Liver (tissue), 9 donors: ENCODE data around the gene KLHDC7B. TPM values are rescaled to one million over a fixed set of nuclear protein-coding genes. Genes with fewer than 3 reads are reported as not detected.

ENCODE experiments used
- DNase-seq: peaks from one replicate; pipeline ENCODE4 v3.0.0-alpha.2; 2017; ENCODE audit warnings: low spot score
- H3K27ac ChIP-seq, 2 donors: one replicate each; pipeline ENCODE4 v1.7.0; 2013; ENCODE audit warnings: inconsistent platforms in 2 of 2, low read length in 2 of 2, control low read depth in 1 of 2, low read depth in 1 of 2, mild to moderate bottlenecking in 1 of 2
- H3K27me3 ChIP-seq, 4 donors: one replicate each; pipeline versions ENCODE4 v1.6.1 to v1.7.0; 2013; ENCODE audit warnings: low read length in 3 of 4, inconsistent platforms in 1 of 4, mild to moderate bottlenecking in 1 of 4, moderate library complexity in 1 of 4; ENCODE audit not compliant: control insufficient read depth in 4 of 4, insufficient read depth in 4 of 4
- H3K36me3 ChIP-seq, 4 donors: one replicate each; pipeline versions ENCODE4 v1.6.1 to v1.7.0; 2013; ENCODE audit warnings: low read length in 3 of 4, mild to moderate bottlenecking in 3 of 4, low read depth in 1 of 4, moderate library complexity in 1 of 4; ENCODE audit not compliant: control insufficient read depth in 4 of 4, insufficient read depth in 3 of 4
- H3K4me1 ChIP-seq, 4 donors: one replicate each; pipeline versions ENCODE4 v1.6.1 to v1.7.0; 2013; ENCODE audit warnings: low read length in 3 of 4, mild to moderate bottlenecking in 3 of 4, moderate library complexity in 1 of 4; ENCODE audit not compliant: control insufficient read depth in 4 of 4, insufficient read depth in 4 of 4
- H3K4me3 ChIP-seq, 3 donors: one replicate each; pipeline versions ENCODE4 v1.6.1 to v1.7.0; 2013; ENCODE audit warnings: low read length in 3 of 3, control low read depth in 1 of 3, low read depth in 1 of 3, mild to moderate bottlenecking in 1 of 3
- H3K9ac ChIP-seq, 2 donors: one replicate each; pipeline ENCODE4 v1.7.0; 2013; ENCODE audit warnings: low read length in 2 of 2, mild to moderate bottlenecking in 2 of 2, moderate library complexity in 2 of 2, control low read depth in 1 of 2, low read depth in 1 of 2
- H3K9me3 ChIP-seq, 4 donors: one replicate each; pipeline versions ENCODE4 v1.6.1 to v1.7.0; 2013; ENCODE audit warnings: low read length in 3 of 4; ENCODE audit not compliant: control insufficient read depth in 4 of 4
- FOXA1 ChIP-seq: IDR thresholded peaks from 2 replicates; pipeline ENCODE4 v1.6.1; 2016; ENCODE audit warnings: antibody characterized with exemption
- FOXA2 ChIP-seq: IDR thresholded peaks from 2 replicates; pipeline ENCODE4 v1.6.1; 2016; ENCODE audit warnings: antibody characterized with exemption
- GABPA ChIP-seq, 2 donors: IDR thresholded peaks in 1 of 2; conservative IDR thresholded peaks in 1 of 2; 2 replicates each; pipeline ENCODE4 v1.6.1; 2016; ENCODE audit warnings: antibody characterized with exemption in 2 of 2, mild to moderate bottlenecking in 1 of 2, moderate library complexity in 1 of 2
- HNF4A ChIP-seq, 2 donors: conservative IDR thresholded peaks; 2 replicates each; pipeline ENCODE4 v1.6.1; 2016; ENCODE audit warnings: antibody characterized with exemption in 2 of 2, mild to moderate bottlenecking in 2 of 2
- HNF4G ChIP-seq: IDR thresholded peaks from 2 replicates; pipeline ENCODE4 v1.6.1; 2016; ENCODE audit warnings: antibody characterized with exemption
- JUND ChIP-seq, 2 donors: IDR thresholded peaks; 2 replicates each; pipeline ENCODE4 v1.6.1; 2016; ENCODE audit warnings: antibody characterized with exemption in 2 of 2
- RAD21 ChIP-seq, 2 donors: IDR thresholded peaks; 2 replicates each; pipeline ENCODE4 v1.6.1; 2016; ENCODE audit warnings: antibody characterized with exemption in 2 of 2, mild to moderate bottlenecking in 2 of 2
- SP1 ChIP-seq: IDR thresholded peaks from 2 replicates; pipeline ENCODE4 v1.6.1; 2018; ENCODE audit warnings: antibody characterized with exemption, mild to moderate bottlenecking
- TAF1 ChIP-seq: conservative IDR thresholded peaks from 2 replicates; pipeline ENCODE4 v1.6.1; 2016; ENCODE audit warnings: antibody characterized with exemption, mild to moderate bottlenecking
- YY1 ChIP-seq: IDR thresholded peaks from 2 replicates; pipeline ENCODE4 v1.6.1; 2016; ENCODE audit warnings: antibody characterized with exemption, mild to moderate bottlenecking
- WGBS: extraction: QIAGEN DNeasy Blood & Tissue Kit; methylation state at CpG from one replicate; pipeline ENCODE4 v1.1.7; 2013; 5-methylcytosine and 5-hydroxymethylcytosine counted together
- polyA plus RNA-seq, 2 donors: library from polyadenylated mRNA; stranded (reverse) in 1 of 2; unstranded in 1 of 2; fragments of 200-250 nt in 1 of 2; fragments of >200 nt in 1 of 2; fragmentation: Nextera tagmentation in 1 of 2; extraction: Ambion mirVana in 1 of 2; gene quantifications; one replicate each; pipeline versions ENCODE4 v1.2.1 to v1.2.3, GENCODE V29; 2013 to 2015
- total RNA-seq, 2 donors: library from RNA; depleted of rRNA; stranded (reverse); fragments of >200 nt; gene quantifications; one replicate each; pipeline ENCODE4 v1.2.3, GENCODE V29; 2014
- TF ChIP-seq, protein P1 (sequence below): IDR thresholded peaks from 2 replicates; pipeline ENCODE4 v1.6.1; 2016; ENCODE audit warnings: antibody characterized with exemption
- TF ChIP-seq, protein P2 (sequence below): fragments of 150-350 bp; IDR thresholded peaks from 2 replicates; pipeline ENCODE4 v1.5.1; 2017; ENCODE audit warnings: improper control_type of control experiment, low read depth, low read length; ENCODE audit not compliant: missing input control
- TF ChIP-seq, protein P3 (sequence below): IDR thresholded peaks from 2 replicates; pipeline ENCODE4 v1.6.1; 2016; ENCODE audit warnings: antibody characterized with exemption
- donor health status: healthy.
- donor health status: healthy.
- donor health status: healthy.
- donor health status: healthy.
- donor health status: healthy.

KLHDC7B gene
- total and polyA plus RNA-seq, 4 donors, result 0.08 to 0.16 (median 0.08) TPM; not detected in 1

DNA sequence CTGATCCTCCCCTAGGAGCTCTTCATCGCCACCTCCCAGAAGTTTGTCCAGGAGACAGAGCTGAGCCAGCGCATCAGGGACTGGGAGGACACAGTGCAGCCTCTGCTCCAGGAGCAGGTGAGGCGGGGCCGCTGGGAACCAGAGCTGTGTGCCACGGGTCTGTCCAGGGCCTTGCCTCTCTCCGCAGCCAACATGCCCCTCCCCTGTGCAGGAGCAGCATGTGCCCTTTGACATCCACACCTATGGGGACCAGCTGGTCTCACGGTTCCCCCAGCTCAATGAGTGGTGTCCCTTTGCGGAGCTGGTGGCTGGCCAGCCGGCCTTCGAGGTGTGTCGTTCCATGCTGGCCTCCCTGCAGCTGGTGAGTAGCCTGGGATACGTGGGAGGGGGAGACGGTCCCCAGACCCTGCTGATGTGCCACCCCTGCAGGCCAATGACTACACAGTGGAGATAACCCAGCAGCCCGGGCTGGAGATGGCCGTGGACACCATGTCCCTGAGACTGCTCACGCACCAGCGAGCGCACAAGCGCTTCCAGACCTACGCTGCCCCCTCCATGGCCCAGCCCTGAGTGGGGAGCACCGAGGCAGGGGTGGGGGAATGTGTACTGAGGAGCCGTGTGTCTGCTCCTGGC is 22.8 kb upstream of the KLHDC7B start:
- no peak overlapping the region for H3K4me3 ChIP-seq
- no peaks in the 10 kb centered on the region for H3K9me3 ChIP-seq
- H3K27ac ChIP-seq, result no peak overlapping the region
- peaks cover 9 to 47% (median 17%) of the 10 kb centered on the region in 4 donors for H3K36me3 ChIP-seq
- peaks cover 10 to 42% (median 23%) of the 10 kb centered on the region in 4 donors for H3K4me1 ChIP-seq
- DNase-seq, result no peak
- TF ChIP-seq TAF1 (no peak), HNF4A (conservative IDR thresholded peaks at IDR 0.05) (no peak), SP1 (no peak), RAD21 (IDR thresholded peaks at IDR 0.05) (no peak)
- TF ChIP-seq, protein P1, sequence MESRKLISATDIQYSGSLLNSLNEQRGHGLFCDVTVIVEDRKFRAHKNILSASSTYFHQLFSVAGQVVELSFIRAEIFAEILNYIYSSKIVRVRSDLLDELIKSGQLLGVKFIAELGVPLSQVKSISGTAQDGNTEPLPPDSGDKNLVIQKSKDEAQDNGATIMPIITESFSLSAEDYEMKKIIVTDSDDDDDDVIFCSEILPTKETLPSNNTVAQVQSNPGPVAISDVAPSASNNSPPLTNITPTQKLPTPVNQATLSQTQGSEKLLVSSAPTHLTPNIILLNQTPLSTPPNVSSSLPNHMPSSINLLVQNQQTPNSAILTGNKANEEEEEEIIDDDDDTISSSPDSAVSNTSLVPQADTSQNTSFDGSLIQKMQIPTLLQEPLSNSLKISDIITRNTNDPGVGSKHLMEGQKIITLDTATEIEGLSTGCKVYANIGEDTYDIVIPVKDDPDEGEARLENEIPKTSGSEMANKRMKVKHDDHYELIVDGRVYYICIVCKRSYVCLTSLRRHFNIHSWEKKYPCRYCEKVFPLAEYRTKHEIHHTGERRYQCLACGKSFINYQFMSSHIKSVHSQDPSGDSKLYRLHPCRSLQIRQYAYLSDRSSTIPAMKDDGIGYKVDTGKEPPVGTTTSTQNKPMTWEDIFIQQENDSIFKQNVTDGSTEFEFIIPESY, result no peak
- 87% methylated on average over 22 of the region's 22 CpGs for WGBS
- no peak overlapping the region for H3K9ac ChIP-seq
- H3K27me3 ChIP-seq, result no peaks in the 10 kb centered on the region

DNA sequence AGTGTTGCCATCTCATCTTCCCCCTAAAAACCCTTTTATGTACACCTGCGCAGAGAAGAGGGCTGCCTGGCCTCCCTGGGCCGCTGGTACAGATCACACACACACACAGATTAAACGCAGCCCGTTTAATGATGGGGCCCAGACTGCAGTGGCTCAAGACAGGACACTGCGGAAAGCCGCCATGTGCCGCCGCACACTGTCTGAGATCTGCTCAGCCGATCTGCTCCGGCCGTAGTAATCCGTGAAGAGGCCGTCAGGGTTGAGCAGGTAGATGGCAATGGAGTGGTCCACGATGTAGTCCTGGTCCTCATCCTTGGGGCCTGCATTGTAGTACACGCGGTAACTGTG is 22.3 kb upstream of the KLHDC7B start:
- H3K4me3 ChIP-seq, result no peak overlapping the region
- H3K27me3 ChIP-seq, result no peaks in the 10 kb centered on the region
- no peak overlapping the region for H3K9ac ChIP-seq
- TF ChIP-seq HNF4G (no peak), HNF4A (conservative IDR thresholded peaks at IDR 0.05) (no peak), GABPA (IDR thresholded peaks at IDR 0.05 in 1 of 2, conservative IDR thresholded peaks at IDR 0.05 in 1 of 2) (no peak), YY1 (no peak), FOXA2 (no peak), FOXA1 (no peak), RAD21 (IDR thresholded peaks at IDR 0.05) (no peak), JUND (IDR thresholded peaks at IDR 0.05) (no peak)
- TF ChIP-seq, protein P2, sequence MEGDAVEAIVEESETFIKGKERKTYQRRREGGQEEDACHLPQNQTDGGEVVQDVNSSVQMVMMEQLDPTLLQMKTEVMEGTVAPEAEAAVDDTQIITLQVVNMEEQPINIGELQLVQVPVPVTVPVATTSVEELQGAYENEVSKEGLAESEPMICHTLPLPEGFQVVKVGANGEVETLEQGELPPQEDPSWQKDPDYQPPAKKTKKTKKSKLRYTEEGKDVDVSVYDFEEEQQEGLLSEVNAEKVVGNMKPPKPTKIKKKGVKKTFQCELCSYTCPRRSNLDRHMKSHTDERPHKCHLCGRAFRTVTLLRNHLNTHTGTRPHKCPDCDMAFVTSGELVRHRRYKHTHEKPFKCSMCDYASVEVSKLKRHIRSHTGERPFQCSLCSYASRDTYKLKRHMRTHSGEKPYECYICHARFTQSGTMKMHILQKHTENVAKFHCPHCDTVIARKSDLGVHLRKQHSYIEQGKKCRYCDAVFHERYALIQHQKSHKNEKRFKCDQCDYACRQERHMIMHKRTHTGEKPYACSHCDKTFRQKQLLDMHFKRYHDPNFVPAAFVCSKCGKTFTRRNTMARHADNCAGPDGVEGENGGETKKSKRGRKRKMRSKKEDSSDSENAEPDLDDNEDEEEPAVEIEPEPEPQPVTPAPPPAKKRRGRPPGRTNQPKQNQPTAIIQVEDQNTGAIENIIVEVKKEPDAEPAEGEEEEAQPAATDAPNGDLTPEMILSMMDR, result no peak
- TF ChIP-seq, protein P3, sequence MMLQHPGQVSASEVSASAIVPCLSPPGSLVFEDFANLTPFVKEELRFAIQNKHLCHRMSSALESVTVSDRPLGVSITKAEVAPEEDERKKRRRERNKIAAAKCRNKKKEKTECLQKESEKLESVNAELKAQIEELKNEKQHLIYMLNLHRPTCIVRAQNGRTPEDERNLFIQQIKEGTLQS, result no peak
- H3K36me3 ChIP-seq, result peaks cover 9 to 42% (median 15%) of the 10 kb centered on the region in 4 donors
- H3K27ac ChIP-seq, result no peak overlapping the region
- 93% methylated on average over 16 of the region's 16 CpGs for WGBS
- no peaks in the 10 kb centered on the region for H3K9me3 ChIP-seq
- H3K4me1 ChIP-seq, result peaks cover 10 to 47% (median 23%) of the 10 kb centered on the region in 4 donors
- no peak for DNase-seq
